ENCODE results near the gene TIE1. TPM values are rescaled to one million over a fixed set of nuclear protein-coding genes. Genes with fewer than 3 reads are reported as not detected.

Gene TIE1
- total RNA-seq, 2 experiments from 2014 or later: 0.15 to 0.66 TPM

- no peak overlapping the region for H3K4me2 ChIP-seq (ENCODE audit: low read length)
- POLR2A ChIA-PET: no interaction called here
- intact Hi-C loops (cut with micrococcal nuclease; ENCODE audit: unreplicated experiment): no loop called here
- no peaks in the 10 kb centered on the region for H3K4me1 ChIP-seq (ENCODE audit: insufficient read depth, low read length, poor library complexity, severe bottlenecking)
- BruUV-seq (replicated peaks): no TSS peak
- TF ChIP-seq EZH2phosphoT487 (IDR thresholded peaks at IDR 0.05; ENCODE audit: borderline replicate concordance, low read depth, low read length) (no peak), CTCF (conservative IDR thresholded peaks at IDR 0.05; ENCODE audit: low read length) (no peak)
- H2AFZ ChIP-seq (ENCODE audit: low read length): no peak overlapping the region
- no peaks in the 10 kb centered on the region for H3K9me2 ChIP-seq (ENCODE audit: insufficient read depth, low read length)
- H4K20me1 ChIP-seq (ENCODE audit: insufficient read depth, low read length): no peaks in the 10 kb centered on the region
- CTCF ChIA-PET (ENCODE audit: unreplicated experiment): no interaction called here
- no peaks in the 10 kb centered on the region for H3K79me2 ChIP-seq (ENCODE audit: insufficient read depth, low read depth, low read length)
- no peak overlapping the region for H3K27ac ChIP-seq (ENCODE audit: low read depth, low read length, poor library complexity, severe bottlenecking)
- H3K36me3 ChIP-seq (ENCODE audit: insufficient read depth, low read length): no peaks in the 10 kb centered on the region
- H3K9me3 ChIP-seq (ENCODE audit: low read length): no peaks in the 10 kb centered on the region
- H3K4me3 ChIP-seq (ENCODE audit: low read depth, low read length, poor library complexity, severe bottlenecking): no peak overlapping the region
- DNase-seq (ENCODE audit: low spot score): no peak
Measured at GRCh38 chr1:43317817-43318471, 17.2 kb downstream of the TIE1 start.

GRCh38 chr1:43318831-43319230 lies 18.0 kb downstream of the TIE1 start:
- TF ChIP-seq EZH2phosphoT487 (IDR thresholded peaks at IDR 0.05; ENCODE audit: borderline replicate concordance, low read depth, low read length): no peak
- TF ChIP-seq CTCF (conservative IDR thresholded peaks at IDR 0.05; ENCODE audit: low read length): no peak
- no peak overlapping the region for H3K4me3 ChIP-seq (ENCODE audit: low read depth, low read length, poor library complexity, severe bottlenecking)
- H3K4me1 ChIP-seq (ENCODE audit: insufficient read depth, low read length, poor library complexity, severe bottlenecking): no peaks in the 10 kb centered on the region
- intact Hi-C loops (cut with micrococcal nuclease; ENCODE audit: unreplicated experiment): no loop called here
- POLR2A ChIA-PET: no interaction called here
- H3K4me2 ChIP-seq (ENCODE audit: low read length): no peak overlapping the region
- CTCF ChIA-PET (ENCODE audit: unreplicated experiment): no interaction called here
- H3K9me3 ChIP-seq (ENCODE audit: low read length): no peaks in the 10 kb centered on the region
- no peak overlapping the region for H2AFZ ChIP-seq (ENCODE audit: low read length)
- H3K36me3 ChIP-seq (ENCODE audit: insufficient read depth, low read length): no peaks in the 10 kb centered on the region
- H4K20me1 ChIP-seq (ENCODE audit: insufficient read depth, low read length): no peaks in the 10 kb centered on the region
- DNase-seq (ENCODE audit: low spot score): no peak
- no TSS peak for BruUV-seq (replicated peaks)
- no peaks in the 10 kb centered on the region for H3K9me2 ChIP-seq (ENCODE audit: insufficient read depth, low read length)
- H3K79me2 ChIP-seq (ENCODE audit: insufficient read depth, low read depth, low read length): no peaks in the 10 kb centered on the region
- H3K27ac ChIP-seq (ENCODE audit: low read depth, low read length, poor library complexity, severe bottlenecking): no peak overlapping the region

- no TSS peak for BruUV-seq (replicated peaks)
- no peaks in the 10 kb centered on the region for H3K9me3 ChIP-seq (ENCODE audit: low read length)
- intact Hi-C loops (cut with micrococcal nuclease; ENCODE audit: unreplicated experiment): no loop called here
- TF ChIP-seq CTCF (conservative IDR thresholded peaks at IDR 0.05; ENCODE audit: low read length) (no peak), EZH2phosphoT487 (IDR thresholded peaks at IDR 0.05; ENCODE audit: borderline replicate concordance, low read depth, low read length) (no peak)
- CTCF ChIA-PET (ENCODE audit: unreplicated experiment): no interaction called here
- no peaks in the 10 kb centered on the region for H3K79me2 ChIP-seq (ENCODE audit: insufficient read depth, low read depth, low read length)
- no peak for DNase-seq (ENCODE audit: low spot score)
- POLR2A ChIA-PET: no interaction called here
- no peaks in the 10 kb centered on the region for H3K9me2 ChIP-seq (ENCODE audit: insufficient read depth, low read length)
- H2AFZ ChIP-seq (ENCODE audit: low read length): no peak overlapping the region
- H3K36me3 ChIP-seq (ENCODE audit: insufficient read depth, low read length): no peaks in the 10 kb centered on the region
- H3K4me2 ChIP-seq (ENCODE audit: low read length): no peak overlapping the region
- no peak overlapping the region for H3K4me3 ChIP-seq (ENCODE audit: low read depth, low read length, poor library complexity, severe bottlenecking)
- H3K27ac ChIP-seq (ENCODE audit: low read depth, low read length, poor library complexity, severe bottlenecking): no peak overlapping the region
- H3K4me1 ChIP-seq (ENCODE audit: insufficient read depth, low read length, poor library complexity, severe bottlenecking): no peaks in the 10 kb centered on the region
- H4K20me1 ChIP-seq (ENCODE audit: insufficient read depth, low read length): no peaks in the 10 kb centered on the region
Measured at GRCh38 chr1:43319288-43319687, 18.5 kb downstream of the TIE1 start.
